ENCODE measurements around the gene FAM47E. TPM values are rescaled to one million over a fixed set of nuclear protein-coding genes. Genes with fewer than 3 reads are reported as not detected.

Gene FAM47E
- total and polyA plus RNA-seq, 2 of the 8 experiments (the other 6 are each of a cell fraction or from before 2014, with no cell fraction given): 1.3 to 1.4 TPM

- no peak for TF ChIP-seq CHD7 (IDR thresholded peaks at IDR 0.05; ENCODE audit: insufficient replicate concordance, low read length)
- no peak for TF ChIP-seq POU5F1 (IDR thresholded peaks at IDR 0.05; ENCODE audit: low read depth, low read length)
These were observed 12.8 kb upstream of the FAM47E start (continued) for GRCh38 chr4:76238701-76239100.

All from H1 (cell line).